Epithelial cell of prostate (primary cell): ENCODE measurements around the gene SLC16A3.

Source experiments
- DNase-seq: peaks from one replicate; pipeline ENCODE4 v3.0.0-alpha.2; 2011; ENCODE audit warnings: low read depth, low spot score
- H3K27ac ChIP-seq: fragments of 450-650 bp; 2 replicates; pipeline ENCODE4 v1.5.1; 2017; ENCODE audit warnings: mild to moderate bottlenecking

SLC16A3 gene

DNA sequence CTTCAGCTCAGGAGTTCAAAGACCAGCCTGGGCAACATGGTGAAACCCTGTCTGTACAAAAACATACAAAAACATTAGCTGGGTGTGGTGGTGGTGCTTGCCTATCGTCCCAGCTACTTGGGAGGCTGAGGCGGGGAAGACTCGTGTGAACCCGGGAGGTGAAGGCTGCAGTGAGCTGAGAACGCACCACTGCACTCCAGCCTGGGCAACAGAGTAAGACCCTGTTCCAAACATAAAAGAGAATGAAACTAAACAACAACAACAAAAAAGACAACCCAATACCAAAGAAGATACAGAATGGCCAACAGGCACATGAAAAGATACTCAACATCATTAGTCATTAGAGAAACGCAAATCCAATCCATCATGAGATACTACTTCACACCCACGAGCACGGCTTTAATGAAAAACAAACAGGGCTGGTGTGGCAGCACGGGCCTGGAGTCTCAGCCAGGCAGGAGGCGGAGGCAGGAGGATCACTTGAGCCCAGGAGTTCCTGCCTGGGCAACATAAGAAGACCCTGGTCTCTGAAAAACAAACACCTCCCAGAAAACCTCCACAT, 7.4 kb upstream of the SLC16A3 start:
- H3K27ac ChIP-seq: no peak overlapping the region
- no peak for DNase-seq

GRCh38 chr17:82222816-82223215, 6.0 kb upstream of the SLC16A3 start:
- no peak overlapping the region for H3K27ac ChIP-seq

GRCh38 chr17:82223517-82223916, 5.3 kb upstream of the SLC16A3 start:
- no peak overlapping the region for H3K27ac ChIP-seq
- no peak for DNase-seq

More at GRCh38 chr17:82222816-82223215, 6.0 kb upstream of the SLC16A3 start:
- DNase-seq: no peak

- no peak for DNase-seq
- H3K27ac ChIP-seq: no peak overlapping the region
These were observed 4.2 kb upstream of the SLC16A3 start for GRCh38 chr17:82224666-82225065.

GRCh38 chr17:82225368-82226029, 3.3 kb upstream of the SLC16A3 start:
- H3K27ac ChIP-seq: no peak overlapping the region
- DNase-seq: no peak

DNA sequence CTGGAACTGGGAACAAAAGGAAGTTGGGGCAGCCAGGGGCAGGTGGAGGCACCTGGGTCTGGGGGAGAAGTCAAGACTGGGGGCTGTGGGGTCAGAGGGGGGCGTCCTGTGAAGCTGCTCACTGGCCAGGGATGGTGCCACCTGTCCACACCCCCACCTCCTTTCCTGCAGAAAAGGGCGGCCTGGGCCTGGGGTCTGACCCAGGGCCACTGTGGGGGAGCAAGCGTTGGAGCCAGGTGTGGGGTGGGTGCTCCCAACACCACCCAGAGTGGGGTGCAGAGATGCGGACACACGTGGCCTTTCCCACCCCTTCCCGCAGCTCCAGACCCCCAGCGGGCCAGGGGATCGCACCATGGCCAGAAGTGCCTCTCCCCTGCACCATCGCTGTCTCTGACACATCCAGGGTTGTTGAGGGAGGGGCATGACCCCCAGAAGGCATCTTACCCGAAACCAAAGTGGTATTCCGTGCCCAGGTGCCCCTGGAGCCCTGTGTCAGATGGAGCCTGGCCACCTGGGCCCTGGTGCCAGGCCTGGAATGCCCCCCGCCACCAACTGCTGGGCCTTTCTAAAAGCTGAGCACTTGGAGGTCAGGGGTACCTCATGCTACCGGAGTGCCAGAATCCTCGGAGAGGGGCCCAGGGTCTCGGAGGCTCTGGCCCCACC, 2.6 kb upstream of the SLC16A3 start:
- no peak for DNase-seq
- no peak overlapping the region for H3K27ac ChIP-seq

GRCh38 chr17:82226809-82227628, 1.8 kb upstream of the SLC16A3 start:
- no peak for DNase-seq
- no peak overlapping the region for H3K27ac ChIP-seq

DNA sequence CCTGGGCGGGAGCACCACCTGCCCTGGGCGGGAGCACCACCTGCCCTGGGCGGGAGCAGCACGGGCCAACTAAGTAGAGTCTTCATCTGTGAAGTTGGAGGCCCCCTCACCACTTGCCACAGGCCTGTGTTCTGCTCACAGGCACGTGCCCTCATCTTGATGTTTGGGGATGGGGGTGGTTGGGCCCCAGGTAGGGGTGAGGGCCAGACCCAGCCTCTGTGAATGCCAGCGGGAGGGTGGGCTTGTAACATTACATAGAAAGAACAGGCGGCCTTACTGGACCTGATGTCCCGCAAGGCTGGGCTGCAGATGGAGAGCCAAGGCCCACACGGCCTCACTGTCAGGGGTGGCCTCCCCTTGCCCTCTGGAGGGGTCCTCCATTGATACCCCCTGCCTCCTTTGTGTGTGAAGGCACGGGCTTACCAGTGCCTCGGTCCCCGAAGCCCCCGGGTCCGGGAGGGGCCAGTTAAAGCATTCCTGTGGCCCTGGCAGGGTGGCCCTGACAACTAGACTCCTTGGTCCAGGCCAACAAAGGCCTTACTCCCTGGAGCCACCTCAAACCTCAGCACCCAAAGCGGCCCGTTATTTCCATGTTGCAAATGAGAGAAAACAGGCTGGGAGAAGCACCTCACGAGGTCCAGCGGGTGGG, 1.1 kb upstream of the SLC16A3 start:
- H3K27ac ChIP-seq: peak overlapping the region; percentile 76
- no peak for DNase-seq

DNA sequence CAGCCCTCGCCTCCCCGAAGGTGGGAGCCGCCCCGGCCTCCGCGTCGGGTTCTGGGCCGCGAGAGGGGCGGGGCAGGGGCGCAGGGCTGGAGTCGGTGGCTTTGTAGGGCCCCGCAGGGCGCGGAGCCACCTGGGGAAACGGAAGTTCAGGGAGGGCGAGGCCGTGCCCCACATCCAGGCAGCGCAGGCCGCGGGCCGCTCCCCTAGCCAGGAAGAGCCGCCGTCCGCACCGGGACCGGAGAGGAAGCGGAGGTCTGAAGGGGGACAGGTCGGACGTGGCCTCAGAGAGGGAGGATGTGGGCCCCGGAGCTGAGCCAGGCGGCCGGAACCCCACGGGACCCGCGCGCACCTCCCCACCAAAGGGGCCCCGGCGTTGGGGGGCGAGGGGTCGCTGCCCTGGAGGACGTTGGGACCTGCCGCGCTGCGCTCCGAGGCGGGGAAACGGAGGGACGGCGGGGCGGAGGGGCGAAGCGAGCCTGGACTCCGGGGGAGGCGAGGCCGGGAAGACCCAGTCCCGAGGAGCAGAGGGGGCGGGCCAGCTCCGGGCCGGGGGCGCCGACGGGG, 482 bp upstream of the SLC16A3 start:
- DNase-seq: no peak

GRCh38 chr17:82229698-82230608, 1.1 kb downstream of the SLC16A3 start:
- H3K27ac ChIP-seq: peak overlapping the region; percentile 76
- DNase-seq: no peak

More for the DNA sequence above, 482 bp upstream of the SLC16A3 start:
- peak overlapping the region; percentile 76 for H3K27ac ChIP-seq

- no peak for DNase-seq
- peak overlapping the region; percentile 76 for H3K27ac ChIP-seq
These were observed 1.9 kb downstream of the SLC16A3 start for GRCh38 chr17:82230609-82231311.

DNA sequence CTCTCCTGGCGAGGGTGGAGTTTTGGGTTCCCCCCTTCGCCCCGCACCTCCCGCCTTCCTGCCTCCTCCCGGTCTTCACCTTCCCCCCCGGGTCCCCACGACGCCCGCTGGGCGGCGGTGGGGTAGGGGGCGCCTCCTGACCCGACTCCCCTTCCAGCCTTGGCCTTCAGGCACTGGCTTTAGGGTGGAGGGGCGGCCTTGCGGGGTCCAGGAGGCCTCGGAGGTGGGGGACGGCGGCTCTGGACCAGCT, 2.4 kb downstream of the SLC16A3 start:
- no peak for DNase-seq
- H3K27ac ChIP-seq: peak overlapping the region; percentile 76

- H3K27ac ChIP-seq: peak overlapping the region; percentile 76
- DNase-seq: no peak
These were observed 2.9 kb downstream of the SLC16A3 start for GRCh38 chr17:82231562-82232321.

DNA sequence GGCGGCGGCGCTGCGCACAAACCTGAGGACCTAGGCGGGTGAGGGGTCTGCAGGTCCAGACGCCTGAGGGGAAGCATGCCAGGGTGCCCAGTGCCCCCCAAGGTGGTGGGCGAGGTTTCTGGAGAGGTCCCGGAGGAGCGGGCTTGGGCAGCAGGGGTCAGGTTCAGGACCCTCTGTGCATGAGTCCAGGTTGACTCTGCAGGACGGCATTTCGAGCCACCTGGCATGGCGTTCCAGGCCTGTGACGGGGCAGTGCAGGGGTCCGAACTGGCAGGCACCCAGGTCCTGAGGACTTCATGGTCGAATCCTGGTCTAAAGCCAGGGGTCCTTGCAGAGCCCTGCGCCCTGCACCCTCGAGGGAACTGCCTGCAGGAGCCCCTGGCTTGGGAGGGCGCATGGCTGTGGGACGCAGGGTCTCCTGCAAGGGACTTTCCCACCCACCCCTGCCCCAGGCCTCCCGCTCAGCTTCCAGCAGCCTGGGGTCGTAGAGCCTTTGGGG, 3.5 kb downstream of the SLC16A3 start:
- no peak overlapping the region for H3K27ac ChIP-seq
- no peak for DNase-seq

GRCh38 chr17:82232876-82233785, 4.3 kb downstream of the SLC16A3 start:
- no peak overlapping the region for H3K27ac ChIP-seq
- no peak for DNase-seq

DNA sequence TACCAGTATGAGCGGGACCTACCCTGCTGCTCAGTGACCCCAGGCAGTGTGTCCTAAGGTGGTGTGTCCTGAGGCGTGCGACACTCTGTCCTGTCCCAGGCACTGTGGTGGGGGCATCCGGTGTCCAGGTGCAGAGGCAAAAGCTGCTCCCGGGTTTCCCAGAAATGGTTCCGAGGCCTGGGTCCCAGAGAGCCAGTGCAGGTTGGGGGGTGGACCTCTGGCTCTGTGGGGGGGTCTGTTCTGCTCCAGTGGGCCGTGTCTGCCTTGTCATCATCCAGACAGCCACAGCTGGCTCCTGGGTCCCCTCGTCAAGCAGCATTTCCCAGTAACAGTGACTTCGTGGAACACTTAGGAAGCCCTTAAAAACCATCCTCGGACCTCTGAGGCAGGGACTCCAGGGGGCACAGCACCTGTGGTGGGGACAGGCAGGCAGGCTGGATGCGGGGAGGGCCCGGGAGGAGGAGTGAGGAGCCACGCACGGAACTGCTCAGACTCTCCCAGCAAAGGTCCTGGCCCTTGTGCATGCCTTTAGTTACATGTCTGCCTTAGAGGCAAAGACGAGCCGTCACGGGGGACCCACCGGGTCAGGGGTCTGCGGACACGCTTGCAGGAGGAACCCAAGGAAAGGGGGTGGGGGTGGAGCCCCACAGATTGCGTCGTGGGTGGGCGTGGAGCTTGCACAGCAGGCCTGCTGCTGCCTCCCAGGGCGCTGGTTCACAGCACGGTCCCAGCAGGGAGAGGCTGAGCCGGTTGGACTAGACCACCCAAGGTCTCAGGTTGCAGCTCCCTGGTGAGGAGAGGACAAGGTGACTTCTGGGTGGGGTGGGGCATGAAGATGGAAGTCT, 5.6 kb downstream of the SLC16A3 start:
- H3K27ac ChIP-seq: no peak overlapping the region
- no peak for DNase-seq
